Measurements from ENCODE around the gene ZNF384.

Gene ZNF384

DNA sequence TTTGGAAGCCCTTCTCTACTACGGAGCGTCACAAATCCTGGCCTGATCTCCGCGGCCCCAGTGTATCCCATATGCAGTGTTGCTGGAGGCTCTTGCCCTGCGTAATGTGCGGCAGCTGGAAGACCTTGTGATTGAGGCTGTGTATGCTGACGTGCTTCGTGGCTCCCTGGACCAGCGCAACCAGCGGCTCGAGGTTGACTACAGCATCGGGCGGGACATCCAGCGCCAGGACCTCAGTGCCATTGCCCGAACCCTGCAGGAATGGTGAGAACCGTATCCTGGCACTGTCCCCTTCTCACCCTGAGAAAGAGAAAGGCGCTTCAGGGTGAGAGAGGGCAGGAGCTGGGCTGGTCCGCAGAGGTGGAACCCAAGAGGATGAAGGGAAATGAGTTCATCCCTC is 40.0 kb upstream of the ZNF384 start:
- H3K4me3 Mint-ChIP-seq = no peak overlapping the region
- H3K4me1 Mint-ChIP-seq = peaks cover 5% of the 10 kb centered on the region
- TF ChIP-seq, protein P1, sequence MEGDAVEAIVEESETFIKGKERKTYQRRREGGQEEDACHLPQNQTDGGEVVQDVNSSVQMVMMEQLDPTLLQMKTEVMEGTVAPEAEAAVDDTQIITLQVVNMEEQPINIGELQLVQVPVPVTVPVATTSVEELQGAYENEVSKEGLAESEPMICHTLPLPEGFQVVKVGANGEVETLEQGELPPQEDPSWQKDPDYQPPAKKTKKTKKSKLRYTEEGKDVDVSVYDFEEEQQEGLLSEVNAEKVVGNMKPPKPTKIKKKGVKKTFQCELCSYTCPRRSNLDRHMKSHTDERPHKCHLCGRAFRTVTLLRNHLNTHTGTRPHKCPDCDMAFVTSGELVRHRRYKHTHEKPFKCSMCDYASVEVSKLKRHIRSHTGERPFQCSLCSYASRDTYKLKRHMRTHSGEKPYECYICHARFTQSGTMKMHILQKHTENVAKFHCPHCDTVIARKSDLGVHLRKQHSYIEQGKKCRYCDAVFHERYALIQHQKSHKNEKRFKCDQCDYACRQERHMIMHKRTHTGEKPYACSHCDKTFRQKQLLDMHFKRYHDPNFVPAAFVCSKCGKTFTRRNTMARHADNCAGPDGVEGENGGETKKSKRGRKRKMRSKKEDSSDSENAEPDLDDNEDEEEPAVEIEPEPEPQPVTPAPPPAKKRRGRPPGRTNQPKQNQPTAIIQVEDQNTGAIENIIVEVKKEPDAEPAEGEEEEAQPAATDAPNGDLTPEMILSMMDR (IDR thresholded peaks at IDR 0.05; ENCODE audit: unreplicated experiment in 3 of 3) = no peak
- H3K27me3 Mint-ChIP-seq (ENCODE audit: low read depth) = no peaks in the 10 kb centered on the region
- peaks cover 31% of the 10 kb centered on the region for H3K36me3 Mint-ChIP-seq (ENCODE audit: low read depth)
- H3K9me3 Mint-ChIP-seq = no peaks in the 10 kb centered on the region
- no peak overlapping the region for H3K27ac Mint-ChIP-seq

- peak overlapping the region; percentile 71 to 92 (median 75) for H3K4me3 Mint-ChIP-seq
- H3K36me3 Mint-ChIP-seq (ENCODE audit: low read depth) = peaks cover 21% of the 10 kb centered on the region
- peaks cover 6% of the 10 kb centered on the region for H3K27me3 Mint-ChIP-seq (ENCODE audit: low read depth)
- peak overlapping the region in 2 of 3 experiments; percentile 53 to 68 for H3K27ac Mint-ChIP-seq
- H3K9me3 Mint-ChIP-seq = peaks cover 3% of the 10 kb centered on the region
- peaks cover 12% of the 10 kb centered on the region for H3K4me1 Mint-ChIP-seq
- TF ChIP-seq, protein P1 (IDR thresholded peaks at IDR 0.05; ENCODE audit: unreplicated experiment in 3 of 3) = no peak
Measured at GRCh38 chr12:6725350-6725749, 36.2 kb upstream of the ZNF384 start.

- Mint-ChIP-seq H3K27ac (peak overlapping the region; percentile 81 to 90 (median 89)), H3K36me3 (ENCODE audit: low read depth) (peaks cover 12% of the 10 kb centered on the region), H3K4me1 (peaks cover 12% of the 10 kb centered on the region), H3K27me3 (ENCODE audit: low read depth) (peaks cover 6% of the 10 kb centered on the region), H3K4me3 (peak overlapping the region; percentile 89 to 92 (median 90)), H3K9me3 (peaks cover 3% of the 10 kb centered on the region)
- TF ChIP-seq, protein P1 (IDR thresholded peaks at IDR 0.05; ENCODE audit: unreplicated experiment in 3 of 3) = no peak
Measured at GRCh38 chr12:6724409-6724797, 35.2 kb upstream of the ZNF384 start.

DNA sequence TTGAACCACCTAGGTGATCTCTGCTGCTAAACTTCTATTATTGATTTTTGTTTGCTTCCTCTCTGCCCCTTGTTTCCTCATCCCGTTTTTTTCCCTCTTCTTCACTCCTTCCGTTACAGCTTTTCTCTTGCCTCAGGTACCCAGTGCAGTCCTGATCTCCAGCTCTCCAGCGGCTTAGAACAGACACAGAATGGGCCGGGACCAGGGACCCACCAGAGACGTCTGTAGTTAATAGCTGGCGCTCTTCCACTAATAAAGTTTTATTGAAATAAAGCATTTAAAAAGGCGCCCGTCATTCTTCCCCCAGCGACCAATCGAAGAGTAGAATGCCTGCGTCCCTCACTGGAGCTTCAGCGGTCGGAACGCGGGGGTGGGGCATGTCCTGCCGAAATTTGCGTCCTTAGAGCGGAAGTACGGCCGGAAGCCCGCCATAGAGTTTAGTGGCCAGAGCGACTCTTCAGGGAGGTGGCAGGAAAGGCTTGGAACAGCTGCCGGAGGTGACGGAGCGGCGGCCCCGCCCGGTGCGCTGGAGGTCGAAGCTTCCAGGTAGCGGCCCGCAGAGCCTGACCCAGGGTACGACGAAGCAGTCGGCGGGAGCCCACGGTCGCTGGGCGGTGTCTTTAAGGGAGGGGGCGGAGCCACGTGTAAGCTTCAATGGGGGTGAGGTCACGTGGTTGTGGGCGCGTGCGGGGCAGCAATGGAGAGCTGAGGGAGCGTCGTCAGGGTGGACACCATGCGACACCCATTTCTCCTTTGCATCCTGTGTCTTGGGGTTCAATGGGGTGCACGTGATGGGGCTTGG is 34.6 kb upstream of the ZNF384 start, which contains the start of gene COPS7A:
COPS7A (plus strand) TSS at position 440 of the 802 bp plus-strand sequence. CDS start 611 bp downstream, outside the sequence.
- Mint-ChIP-seq H3K36me3 (ENCODE audit: low read depth) (peaks cover 7% of the 10 kb centered on the region), H3K4me3 (peak within 1 kb of the TSS; percentile 89 to 92 (median 90)), H3K4me1 (peaks cover 12% of the 10 kb centered on the region), H3K9me3 (peaks cover 3% of the 10 kb centered on the region), H3K27ac (peak within 1 kb of the TSS; percentile 81 to 90 (median 89)), H3K27me3 (ENCODE audit: low read depth) (peaks cover 6% of the 10 kb centered on the region)
- TF ChIP-seq, protein P1 (IDR thresholded peaks at IDR 0.05; ENCODE audit: unreplicated experiment in 3 of 3) = no peak

- peaks cover 7% of the 10 kb centered on the region for H3K27me3 Mint-ChIP-seq (ENCODE audit: low read depth)
- peaks cover 3% of the 10 kb centered on the region for H3K9me3 Mint-ChIP-seq
- TF ChIP-seq, protein P1 (IDR thresholded peaks at IDR 0.05; ENCODE audit: unreplicated experiment in 3 of 3) = no peak
- peak overlapping the region in 1 of 3 experiments; percentile 39 for H3K27ac Mint-ChIP-seq
- H3K4me1 Mint-ChIP-seq = peaks cover 12% of the 10 kb centered on the region
- peaks cover 6% of the 10 kb centered on the region for H3K36me3 Mint-ChIP-seq (ENCODE audit: low read depth)
- H3K4me3 Mint-ChIP-seq = peak overlapping the region; percentile 5 to 53 (median 12)
Measured at GRCh38 chr12:6722863-6723262, 33.7 kb upstream of the ZNF384 start.
